Epidermal melanocyte (primary cell): ENCODE measurements around the gene TCF7L1.
"Not testable (repeated sequence)": the region's sequence is repeated elsewhere in the genome, so short reads cannot be mapped to it uniquely, and the experiment has no call there.

Experiments
- DNase-seq: peaks from one replicate; pipeline ENCODE4 v3.0.0; 2011; ENCODE audit warnings: low spot score; ENCODE audit not compliant: insufficient read length

Gene TCF7L1

DNA sequence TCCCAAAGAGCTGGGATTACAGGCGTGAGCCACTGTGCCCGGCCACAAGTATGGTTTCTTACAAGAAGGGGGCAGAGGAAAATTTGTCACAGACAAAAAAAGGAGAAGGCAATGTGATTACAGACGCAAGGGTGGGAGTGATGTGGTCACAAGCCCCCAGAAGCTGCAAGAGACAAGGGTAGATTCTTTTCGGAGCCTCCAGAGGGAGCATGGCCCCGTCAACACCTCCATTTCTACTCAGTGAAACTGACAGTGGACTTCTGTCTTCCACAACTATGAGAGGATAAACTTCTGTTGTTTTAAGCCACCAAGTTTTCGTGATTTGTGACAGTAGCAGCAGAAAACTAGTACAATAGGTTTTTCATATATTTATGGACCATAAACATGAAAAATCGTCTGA, 2.1 kb upstream of the TCF7L1 start:
- DNase-seq = no peak

DNA sequence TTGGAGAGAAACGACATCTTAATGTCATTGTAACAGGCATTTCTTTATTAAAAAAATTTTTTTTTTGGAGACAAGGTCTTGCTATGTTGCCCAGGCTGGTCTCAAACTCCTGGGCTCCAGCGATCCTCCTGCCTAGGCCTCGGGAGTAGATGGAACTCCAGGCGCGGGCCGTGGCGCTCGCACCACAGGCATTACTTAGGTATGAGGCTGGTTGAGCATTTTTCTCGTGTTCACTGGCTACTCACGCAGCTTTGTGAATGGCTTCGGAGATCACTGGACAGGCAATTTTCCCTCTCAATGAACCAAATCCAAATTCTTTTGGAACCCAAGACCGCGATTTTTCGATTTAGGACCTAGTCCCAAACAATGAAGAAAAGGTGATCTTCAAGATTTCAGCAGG, 795 bp upstream of the TCF7L1 start:
- DNase-seq = no peak

DNA sequence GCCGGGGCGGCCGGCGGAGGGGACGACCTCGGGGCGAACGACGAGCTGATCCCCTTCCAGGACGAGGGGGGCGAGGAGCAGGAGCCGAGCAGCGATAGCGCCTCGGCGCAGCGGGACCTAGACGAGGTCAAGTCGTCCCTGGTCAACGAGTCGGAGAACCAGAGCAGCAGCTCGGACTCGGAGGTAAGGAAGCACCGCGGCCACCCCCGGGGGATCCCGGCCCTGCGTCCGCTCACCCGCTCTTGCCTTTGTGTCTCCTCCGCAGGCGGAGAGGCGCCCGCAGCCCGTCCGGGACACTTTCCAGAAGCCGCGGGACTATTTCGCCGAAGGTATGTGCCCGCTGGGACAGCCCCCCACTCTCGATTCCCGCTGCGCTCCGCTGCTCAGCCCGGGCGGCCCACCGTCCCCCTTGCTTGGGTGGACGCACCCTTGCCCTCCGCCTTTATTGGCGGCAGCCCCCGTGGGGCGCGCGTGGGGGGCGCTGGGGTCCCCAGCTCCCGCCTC, 611 bp downstream of the TCF7L1 start:
- peak; percentile 53 for DNase-seq

DNA sequence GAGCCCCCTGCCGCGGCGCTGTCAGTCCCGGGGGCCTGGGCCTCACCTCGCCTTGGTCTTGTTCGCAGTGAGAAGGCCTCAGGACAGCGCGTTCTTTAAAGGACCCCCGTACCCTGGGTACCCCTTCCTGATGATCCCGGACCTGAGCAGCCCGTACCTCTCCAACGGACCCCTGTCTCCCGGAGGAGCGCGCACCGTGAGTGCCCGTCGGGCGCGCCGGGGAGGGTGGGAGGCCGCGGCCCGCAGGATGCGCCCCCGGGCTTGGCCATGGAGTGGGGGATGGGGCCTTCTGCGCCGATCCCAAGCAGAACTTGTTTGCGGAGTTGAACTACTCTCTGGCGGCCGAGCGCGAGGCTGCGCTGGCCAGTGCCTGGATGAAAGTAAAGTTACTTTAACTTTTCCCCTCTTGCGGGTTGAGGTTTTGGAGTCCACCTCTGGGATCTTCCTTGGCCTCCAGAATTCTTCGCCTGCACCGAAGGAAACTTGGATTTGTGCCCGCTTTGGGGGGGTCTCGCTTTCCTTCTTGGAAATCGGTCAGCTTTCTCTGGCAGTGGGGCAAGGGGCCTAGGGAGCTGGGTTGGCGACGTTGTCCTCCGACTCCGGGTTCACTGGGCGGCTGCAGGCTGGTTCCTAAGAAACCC, 1.2 kb downstream of the TCF7L1 start:
- DNase-seq = peak; percentile 27

DNA sequence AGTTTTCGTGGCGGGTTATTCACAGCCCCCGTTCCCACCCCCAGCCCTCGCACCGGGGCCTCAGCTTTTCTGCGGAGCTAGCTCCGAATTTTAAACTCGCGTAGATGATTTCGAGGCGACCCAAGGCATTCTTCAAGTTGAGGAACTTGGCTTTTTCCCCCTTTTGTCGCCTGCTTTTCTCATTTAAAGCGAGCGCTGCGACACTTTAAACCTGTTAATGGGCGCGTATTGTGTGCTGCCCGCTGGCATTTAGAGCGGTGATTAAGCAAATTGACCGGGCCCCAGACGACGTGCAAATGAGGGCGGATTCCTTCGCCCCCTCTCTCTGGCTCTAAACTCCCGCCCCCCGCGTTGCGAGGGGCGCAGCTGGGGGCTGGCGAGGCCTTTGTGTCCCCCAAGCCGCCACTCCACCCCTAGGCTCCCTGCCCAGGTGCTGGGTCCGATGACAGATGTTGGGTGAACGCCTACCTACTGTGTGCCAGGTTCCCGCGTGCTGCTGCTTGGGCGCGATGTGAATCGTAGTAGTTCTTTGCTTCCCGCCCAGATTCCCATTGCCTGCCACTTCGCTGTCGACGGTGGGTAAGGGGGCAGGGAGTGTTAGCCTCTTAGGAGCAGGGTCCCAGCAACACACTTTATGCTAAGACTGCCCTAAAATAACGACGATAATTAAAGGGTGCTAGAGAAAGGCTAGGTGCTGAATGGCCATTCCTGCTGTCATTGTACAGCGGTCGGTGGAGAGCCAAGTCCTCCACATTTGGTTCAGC, 1.9 kb downstream of the TCF7L1 start:
- no peak for DNase-seq

DNA sequence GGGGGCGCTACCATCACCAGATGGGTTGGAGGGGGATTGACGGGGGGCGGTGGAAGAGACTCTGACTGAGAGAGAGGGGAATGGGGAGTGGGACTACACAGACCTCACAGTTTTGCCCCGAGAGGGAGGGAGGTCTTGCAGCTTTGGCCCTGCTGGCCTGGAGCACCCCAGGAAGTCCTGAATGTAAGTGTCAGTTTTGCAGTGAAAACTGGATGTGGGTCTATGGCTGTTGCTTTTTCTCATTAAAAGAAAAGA, 2.4 kb downstream of the TCF7L1 start:
- DNase-seq = no peak

DNA sequence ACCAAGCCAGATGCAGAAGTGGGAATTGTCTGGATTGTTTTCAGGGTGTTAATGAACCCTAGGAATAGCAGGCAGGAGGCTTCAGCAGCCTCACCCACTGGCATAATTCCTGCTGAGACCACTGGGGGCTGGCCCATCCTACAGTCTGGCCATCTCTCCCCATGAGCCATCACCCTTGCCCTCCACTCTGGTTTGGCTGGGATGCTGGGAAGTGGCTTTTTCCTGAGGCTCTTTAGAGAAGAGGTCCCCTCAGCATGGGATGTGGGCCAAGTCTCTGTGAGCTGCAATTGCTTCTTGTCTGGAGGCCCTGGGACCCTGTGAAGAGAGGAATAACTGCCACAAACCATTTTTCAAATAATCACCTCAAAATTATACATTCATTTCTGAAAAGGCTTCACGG, 4.0 kb downstream of the TCF7L1 start:
- DNase-seq = no peak

DNA sequence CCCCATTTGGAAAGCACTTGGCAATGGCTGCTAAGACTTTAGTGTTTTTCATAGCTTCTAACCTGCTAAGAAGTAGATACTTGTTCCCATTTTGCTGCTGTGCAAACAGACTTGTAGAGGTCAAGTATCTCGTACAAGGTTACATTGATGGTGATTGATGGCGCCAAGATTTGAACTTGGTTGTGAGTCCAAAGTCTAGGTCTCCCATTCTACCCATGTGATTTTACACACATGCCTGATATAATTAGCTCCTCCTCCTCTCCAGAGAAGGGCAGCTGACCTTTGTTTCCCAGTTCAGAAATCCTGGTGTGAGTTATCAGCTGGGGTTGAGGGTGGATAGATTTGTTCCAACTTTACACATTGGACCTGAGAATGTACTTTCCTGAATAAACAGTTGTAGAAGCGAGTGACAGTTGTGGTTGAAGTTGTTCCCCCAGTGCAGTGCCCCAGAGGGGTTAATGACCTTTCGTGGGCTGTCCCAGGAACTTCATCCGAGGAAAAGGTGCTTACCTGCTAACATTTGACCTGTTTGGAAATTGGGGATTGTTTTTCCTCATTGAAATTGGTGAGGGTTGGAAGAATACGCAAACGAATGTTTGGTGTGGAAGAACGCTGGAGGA, 10.4 kb downstream of the TCF7L1 start:
- no peak for DNase-seq

DNA sequence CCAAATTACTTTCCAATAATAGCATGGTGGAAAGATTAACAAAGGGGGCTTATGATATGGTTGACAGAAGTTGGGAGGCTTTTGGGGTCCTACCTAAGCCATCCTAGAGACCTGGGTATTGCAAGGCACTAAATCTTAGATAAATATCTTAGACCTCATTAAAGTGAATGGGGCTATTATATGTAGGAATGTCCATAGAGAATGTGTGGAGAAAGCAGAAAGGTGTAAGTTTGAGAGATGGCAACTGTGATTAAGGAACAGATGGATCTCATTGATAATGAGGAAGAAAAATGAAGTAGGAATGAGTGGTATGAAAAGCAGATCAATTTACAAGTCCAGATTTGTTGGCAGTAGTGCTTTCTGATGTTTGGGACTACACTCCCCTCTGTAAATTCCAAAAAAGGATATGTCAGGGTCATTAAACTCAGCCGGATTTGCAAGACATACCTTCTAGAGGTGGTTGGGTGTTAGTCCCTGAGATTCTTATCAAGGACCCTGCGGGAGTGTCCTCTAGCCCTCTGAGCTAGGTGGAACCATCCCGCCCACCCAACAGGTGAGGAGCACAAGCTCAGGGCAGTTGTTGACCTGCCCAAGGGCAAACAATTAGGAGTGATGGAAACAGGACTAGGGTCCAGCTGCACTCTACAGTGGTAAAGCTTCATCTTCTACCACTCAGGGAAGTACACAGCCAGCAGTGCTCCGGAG, 12.1 kb downstream of the TCF7L1 start:
- no peak for DNase-seq

DNA sequence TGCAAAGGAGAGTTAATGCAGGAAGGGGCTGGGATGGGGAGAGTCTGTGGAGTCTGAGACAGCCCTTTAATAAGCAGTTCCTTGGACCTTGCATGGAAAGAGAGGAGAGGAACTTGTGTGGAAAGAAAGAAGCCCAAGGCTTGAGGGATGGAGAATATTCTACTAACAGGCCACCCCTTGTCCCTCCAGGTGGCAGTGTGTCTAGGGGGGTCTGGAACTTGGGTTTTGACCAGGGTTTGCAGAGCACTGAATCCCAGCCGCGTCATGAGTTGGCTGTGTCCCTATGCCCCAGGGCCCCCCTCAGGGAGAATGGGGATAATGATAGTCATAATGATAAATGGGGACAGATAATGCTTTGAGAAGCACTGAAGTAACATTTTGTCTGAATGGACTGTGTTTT, 15.0 kb downstream of the TCF7L1 start:
- no peak for DNase-seq

DNA sequence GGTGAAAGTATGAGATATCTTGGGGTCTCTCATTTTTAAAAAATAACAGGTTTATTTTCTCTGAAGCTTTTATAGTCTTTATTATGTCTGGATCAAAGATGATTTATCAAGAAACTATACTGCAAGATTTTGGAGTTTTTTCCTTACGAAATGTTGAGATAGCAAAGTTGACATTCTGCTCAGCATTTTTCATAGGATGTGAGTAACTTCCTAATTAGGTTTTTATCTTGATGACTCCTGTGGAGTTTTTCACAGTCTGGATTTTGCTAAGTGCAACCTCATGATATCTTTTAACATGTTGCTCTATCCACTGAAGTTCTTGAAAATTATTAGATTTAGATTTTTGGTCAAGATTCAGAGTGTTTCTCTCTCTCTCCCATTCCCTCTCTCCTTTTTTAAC, 17.8 kb downstream of the TCF7L1 start:
- DNase-seq = no peak

DNA sequence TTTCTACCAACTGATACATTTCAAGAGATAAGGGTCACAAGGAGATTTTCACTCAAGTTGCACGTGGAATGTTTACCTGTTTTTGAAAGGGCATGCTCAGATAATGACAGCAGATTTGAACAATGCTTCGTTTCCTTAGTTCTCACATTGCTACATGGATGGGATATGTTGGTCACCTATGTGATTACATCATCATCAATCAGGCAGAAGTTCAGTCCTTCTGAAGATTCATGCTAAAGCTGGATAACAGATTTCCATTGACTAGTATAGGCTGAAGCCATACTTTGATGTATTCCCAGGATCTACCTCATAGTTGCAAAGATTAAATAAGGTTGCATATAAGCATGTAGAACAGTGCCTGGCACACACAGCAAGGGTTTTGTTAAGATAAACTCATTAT, 19.7 kb downstream of the TCF7L1 start:
- no peak for DNase-seq

DNA sequence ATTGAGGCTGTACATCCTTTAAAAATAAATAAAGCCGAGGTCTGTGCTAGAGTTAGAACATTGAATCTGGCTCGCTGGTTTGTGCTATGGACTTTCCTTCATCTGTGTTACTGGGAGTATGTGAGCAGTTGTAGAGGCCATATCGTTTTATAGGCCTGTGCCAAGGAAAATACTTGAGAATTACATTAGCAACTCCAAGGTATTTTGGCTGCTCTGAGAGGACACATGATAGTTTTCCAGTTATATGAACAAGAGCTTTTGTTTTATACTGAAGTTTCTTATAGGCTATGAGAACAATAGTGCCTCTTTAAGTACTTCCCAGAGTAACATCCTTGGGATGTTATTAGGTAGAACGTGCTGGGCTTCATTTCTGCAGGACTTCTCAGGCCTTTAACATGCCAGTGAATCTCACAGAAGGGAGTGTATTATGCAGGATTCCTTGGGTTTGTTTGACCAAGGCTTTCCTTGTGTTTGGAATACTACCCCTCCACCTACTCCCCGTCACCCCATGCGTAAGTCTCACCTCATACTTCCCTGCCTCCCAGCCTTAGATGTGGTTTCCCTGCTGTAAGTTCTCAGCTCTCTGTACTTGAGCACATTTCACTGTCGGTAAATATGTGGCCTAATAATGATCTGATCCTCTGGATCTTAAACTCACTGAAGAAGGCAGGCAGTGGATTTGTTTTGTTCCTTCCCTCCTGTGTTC, 21.0 kb downstream of the TCF7L1 start:
- no peak for DNase-seq

DNA sequence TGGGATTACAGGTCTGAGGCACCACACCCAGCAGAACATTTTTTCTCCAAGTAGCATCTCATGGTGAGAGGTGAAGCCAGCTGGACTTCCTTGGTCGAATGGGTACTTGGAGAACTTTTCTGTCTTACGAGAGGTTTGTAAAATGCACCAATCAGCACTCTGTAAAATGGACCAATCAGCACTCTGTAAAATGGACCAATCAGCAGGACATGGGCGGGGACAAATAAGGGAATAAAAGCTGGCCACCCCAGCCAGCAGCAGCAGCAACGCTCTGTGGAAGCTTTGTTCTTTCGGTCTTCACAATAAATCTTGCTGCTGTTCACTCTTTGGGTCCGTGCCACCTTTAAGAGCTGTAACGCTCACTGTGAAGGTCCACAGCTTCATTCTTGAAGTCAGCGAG, 21.9 kb downstream of the TCF7L1 start:
- DNase-seq = not testable (repeated sequence)

DNA sequence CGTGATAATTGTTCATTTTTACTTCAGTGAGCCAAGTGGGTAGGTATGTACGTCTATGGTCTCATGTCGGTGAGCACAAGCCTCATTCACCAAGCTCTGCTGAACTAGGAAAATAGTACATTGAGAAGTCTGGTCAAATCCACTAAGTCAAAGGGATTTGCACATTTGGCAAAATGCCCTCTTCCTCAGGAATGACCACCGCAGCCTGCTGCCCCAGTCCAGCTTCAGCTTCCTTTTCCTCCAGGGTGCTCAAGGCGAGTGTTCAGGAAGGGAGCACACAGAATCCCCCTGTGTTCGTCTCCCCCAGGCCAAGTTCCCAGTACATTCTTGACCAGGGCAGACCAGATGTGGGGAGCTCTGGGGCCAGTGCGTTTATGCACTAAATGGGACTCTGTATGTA, 23.0 kb downstream of the TCF7L1 start:
- no peak for DNase-seq

DNA sequence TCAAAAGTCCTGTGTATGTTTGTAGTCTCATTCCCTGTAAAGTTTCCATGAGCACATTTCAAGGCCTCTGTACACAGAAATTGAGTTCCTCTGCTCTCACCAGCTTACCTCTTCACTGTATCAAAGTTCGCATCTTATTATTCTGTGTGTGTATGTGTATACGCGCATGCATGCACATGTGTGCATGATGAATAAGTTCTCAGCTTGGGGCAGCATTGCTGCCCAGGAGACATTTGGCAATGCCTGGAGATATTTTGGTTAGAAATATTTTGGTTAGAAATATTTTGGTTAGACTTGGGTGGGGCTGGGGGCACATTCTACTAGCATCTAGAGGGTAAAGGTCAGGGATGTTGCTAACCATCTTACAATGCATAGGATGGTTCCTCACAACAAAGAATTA, 23.4 kb downstream of the TCF7L1 start:
- DNase-seq = no peak

DNA sequence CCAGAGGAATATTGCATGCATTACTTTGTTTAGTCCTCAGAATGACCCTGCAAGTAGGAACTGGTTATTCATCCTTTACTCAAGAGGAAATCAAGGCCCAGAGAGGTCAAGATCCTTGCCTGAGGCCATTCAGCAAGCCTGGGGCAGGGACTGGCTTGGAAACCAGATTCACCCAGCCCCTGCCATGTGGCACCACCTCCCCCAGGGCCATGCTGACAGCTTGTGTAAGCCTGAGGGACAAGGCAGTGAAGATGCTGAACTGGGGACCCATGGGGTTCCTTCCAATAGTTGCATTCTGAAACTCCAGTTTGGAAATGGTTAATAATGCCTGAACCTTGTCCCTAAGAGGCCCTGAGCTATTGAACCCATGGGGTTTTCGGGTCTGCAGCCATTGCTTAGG, 24.2 kb downstream of the TCF7L1 start:
- no peak for DNase-seq

DNA sequence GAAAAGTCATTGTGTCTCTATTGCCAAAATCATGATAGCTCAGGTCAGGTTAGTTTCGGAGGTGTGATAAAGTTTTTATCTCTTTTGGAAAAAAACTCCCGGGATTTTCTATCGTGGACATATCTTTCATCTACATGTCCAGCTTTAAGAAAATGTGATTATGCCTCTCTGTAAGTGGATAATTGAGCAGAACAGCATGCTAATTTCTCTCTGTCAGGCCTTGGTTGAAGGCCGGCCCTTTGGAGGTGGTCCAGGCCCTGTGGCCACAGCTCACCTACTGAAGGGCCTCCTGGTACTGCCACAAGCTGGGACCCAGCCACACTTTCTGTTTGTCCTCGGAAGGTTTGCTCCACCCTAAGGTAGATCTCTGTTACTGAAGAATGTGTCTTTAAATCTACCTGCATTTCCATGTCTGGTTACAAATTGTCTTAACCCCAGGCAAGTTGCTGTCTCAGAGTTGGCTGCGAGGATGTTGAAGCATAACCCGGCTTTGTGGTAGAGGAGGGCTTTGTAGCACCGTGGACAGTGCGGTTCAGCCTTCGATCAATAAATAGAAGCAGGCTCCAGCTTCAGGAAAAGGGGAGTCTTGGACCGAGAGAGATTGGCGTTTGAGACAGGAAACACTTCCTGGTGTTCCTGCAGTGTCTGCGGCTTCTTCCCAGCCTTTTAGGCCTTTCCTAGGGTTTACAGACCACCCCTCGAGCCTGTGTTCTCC, 25.5 kb downstream of the TCF7L1 start:
- no peak for DNase-seq

DNA sequence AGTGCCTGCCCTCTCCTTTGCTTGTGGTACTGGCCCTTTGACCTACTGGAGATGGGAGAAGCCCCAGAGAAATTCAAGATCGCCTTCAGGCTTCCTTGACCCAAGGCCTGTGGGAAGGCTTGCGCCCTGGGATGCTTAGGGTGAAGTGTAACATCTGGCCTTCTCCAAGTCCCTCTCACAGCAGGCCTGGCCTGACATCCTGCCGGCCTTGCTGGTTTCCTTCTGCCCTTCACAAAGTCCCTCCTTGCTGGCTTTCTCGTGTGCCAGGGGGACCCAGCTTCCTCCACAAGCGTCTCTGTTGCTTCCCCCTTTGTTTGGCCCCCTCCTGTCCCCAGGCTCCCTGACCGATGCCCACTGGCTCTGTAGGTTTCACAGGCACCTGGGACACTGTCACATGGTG, 26.4 kb downstream of the TCF7L1 start:
- DNase-seq = no peak

DNA sequence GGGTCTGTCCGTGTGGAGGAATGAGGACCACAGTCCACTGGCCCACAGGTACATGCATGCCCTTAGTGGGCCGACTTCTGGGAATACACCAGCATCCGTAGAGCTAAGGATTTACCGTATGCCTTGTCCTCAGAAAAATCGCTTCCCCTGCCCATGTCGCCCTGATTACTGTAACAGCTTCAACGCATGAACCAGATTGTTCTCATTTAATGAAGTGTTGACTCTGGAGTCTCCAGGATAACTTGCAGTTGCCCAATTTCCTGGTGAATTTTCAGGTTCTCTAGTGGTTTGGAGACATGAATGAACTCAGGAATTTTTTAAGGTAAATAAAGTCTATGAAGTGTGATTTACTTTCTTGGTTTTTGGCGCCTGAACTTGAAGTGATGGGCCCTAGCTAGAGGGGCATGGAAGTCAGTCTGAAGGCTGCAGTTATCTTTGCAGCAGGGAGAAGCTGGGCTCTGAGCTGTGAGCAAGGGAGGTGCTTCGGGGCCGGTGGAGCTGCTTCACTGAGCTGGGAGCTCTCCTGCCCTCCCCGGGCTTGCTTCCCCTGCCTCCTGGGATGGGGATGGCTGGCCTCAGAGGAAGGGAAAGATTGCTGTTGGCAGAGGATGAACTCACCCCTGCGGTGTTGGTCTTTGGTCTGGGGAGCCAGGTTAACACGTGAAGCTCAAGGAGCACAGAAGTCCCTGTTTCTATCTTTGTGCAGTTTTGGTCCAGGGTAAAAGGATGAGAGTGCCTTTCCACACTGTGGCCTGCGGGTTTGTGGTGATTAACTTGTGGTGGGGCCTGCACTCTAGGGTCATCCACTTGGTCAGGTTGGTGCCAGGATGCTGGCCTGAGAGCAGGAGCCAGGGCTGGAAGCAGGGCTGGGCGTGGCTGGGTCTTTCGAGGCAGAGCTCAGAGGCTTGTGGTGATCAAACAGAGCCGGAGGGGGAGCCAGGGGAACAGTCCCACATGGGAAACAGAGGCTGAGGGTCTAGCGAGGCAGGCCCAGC, 28.1 kb downstream of the TCF7L1 start:
- DNase-seq = no peak
